GM06990 (cell line): Measurements from ENCODE around the gene ADORA2B.

Source experiments
- DNase-seq: peaks from one replicate; pipeline ENCODE4 v3.0.0-alpha.2; 2011; ENCODE audit not compliant: insufficient read length; ENCODE audit errors: extremely low read depth
- H3K27me3 ChIP-seq: replicated peaks from 2 replicates; pipeline ENCODE4 v1.6.0; 2011; ENCODE audit warnings: low read length; ENCODE audit not compliant: control insufficient read depth, insufficient read depth
- H3K36me3 ChIP-seq: 2 replicates; pipeline ENCODE4 v1.5.1; 2011; ENCODE audit warnings: low read length; ENCODE audit not compliant: control insufficient read depth, insufficient read depth
- H3K4me3 ChIP-seq: replicated peaks from 2 replicates; pipeline ENCODE4 v1.5.1; 2011; ENCODE audit warnings: low read depth, mild to moderate bottlenecking, control low read depth, low read length
- TF ChIP-seq, protein P1 (sequence below): IDR thresholded peaks from 2 replicates; pipeline ENCODE4 v1.5.1; 2011; ENCODE audit warnings: low read length, control low read depth, mild to moderate bottlenecking, inconsistent platforms; ENCODE audit not compliant: insufficient read depth, poor library complexity, severe bottlenecking

The ADORA2B gene

DNA sequence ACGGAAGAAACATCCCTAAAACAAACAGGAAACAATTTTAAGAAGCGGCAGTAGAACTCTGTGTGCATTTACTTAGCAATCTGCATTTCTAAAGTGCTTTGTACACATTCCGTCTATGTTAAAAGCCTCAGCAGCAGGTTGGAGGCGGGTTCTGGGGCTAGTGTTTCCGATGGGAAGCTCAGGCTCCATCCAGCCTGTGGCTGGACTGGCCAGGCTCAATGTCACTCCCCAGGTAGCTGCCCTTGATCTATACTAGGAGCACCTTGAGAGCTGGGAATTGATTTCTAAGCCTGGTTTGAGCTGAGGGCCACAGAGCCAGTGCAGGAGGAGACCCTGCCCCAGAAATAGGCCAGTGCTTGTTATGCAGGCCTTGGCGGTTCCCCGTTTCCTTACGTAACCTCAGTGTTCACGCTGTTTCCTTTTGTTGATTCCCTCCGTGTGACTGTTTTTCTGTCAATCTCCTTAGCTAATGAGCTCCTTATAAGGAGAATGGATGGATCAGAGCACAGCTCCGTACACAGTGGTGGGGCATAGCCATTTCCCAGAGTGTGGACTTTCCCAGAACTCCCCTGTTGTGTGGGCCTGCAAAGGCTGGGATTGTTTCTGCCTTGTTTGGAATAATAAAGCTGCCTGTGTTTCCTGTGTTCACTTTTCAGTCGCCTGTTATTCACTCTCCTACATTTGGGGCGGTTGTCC, 21.4 kb downstream of the ADORA2B start:
- no peak overlapping the region for H3K4me3 ChIP-seq

DNA sequence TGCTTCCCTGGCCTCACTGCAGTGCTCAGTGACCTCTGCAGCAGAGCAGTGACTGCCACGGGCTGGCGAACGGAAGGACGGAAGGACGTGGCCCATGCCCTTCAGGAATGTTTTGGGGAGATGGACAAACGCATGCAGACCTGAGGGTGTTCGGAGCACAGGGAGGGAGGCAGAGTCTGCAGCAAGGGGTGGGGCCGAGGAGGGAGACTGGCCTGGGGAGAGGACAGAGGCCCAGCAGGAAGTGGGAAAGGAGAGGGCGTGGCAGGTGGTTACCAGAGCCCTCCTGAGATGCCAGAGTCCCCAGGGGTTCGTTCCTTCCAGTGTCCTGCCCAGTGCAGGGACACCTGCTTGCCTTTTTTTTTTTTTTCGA, 21.9 kb downstream of the ADORA2B start:
- no peak for DNase-seq
- no peak overlapping the region for H3K4me3 ChIP-seq
- no peaks in the 10 kb centered on the region; the same call in none of the 2 replicates for H3K27me3 ChIP-seq
- H3K36me3 ChIP-seq = no peaks in the 10 kb centered on the region
- TF ChIP-seq, protein P1, sequence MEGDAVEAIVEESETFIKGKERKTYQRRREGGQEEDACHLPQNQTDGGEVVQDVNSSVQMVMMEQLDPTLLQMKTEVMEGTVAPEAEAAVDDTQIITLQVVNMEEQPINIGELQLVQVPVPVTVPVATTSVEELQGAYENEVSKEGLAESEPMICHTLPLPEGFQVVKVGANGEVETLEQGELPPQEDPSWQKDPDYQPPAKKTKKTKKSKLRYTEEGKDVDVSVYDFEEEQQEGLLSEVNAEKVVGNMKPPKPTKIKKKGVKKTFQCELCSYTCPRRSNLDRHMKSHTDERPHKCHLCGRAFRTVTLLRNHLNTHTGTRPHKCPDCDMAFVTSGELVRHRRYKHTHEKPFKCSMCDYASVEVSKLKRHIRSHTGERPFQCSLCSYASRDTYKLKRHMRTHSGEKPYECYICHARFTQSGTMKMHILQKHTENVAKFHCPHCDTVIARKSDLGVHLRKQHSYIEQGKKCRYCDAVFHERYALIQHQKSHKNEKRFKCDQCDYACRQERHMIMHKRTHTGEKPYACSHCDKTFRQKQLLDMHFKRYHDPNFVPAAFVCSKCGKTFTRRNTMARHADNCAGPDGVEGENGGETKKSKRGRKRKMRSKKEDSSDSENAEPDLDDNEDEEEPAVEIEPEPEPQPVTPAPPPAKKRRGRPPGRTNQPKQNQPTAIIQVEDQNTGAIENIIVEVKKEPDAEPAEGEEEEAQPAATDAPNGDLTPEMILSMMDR = no peak

More for the DNA sequence above, 21.4 kb downstream of the ADORA2B start:
- TF ChIP-seq, protein P1 = no peak
- H3K36me3 ChIP-seq = no peaks in the 10 kb centered on the region
- H3K27me3 ChIP-seq = no peaks in the 10 kb centered on the region; the same call in none of the 2 replicates
- no peak for DNase-seq

DNA sequence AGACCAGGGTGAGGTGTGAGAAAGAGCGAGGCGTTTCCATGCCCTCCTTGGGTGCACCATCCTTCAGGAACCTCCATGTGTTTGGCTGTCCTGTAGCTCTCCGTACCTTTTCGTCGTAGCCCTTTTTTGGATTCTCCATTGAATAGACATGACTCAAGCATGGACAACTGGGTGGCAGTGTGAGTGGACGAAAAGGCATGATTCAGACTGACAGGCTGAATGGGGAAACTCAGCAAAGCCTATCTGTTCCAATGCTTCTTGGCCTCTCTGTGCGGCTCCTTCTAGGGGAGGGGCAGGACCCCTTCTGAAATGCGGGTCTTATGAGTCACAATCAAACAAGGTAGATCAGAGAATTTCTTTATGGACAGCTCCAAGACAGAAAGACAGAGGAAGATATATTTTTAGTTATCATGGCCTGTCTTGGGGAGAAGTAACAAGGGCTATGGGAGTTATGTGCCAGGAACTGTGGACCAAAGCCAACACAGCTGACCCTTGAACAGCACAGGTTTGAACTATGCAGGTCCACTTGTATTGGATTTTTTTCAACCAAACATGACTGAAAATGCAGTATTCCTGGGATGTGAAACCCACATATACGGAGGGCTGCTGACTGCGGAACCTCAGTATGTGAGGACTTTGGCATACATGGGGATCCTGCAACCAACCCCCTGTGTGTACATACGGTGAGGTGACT, 22.9 kb downstream of the ADORA2B start:
- DNase-seq = no peak
- Histone ChIP-seq H3K4me3 (no peak overlapping the region), H3K36me3 (no peaks in the 10 kb centered on the region), H3K27me3 (no peaks in the 10 kb centered on the region; the same call in none of the 2 replicates)
- TF ChIP-seq, protein P1 = no peak

DNA sequence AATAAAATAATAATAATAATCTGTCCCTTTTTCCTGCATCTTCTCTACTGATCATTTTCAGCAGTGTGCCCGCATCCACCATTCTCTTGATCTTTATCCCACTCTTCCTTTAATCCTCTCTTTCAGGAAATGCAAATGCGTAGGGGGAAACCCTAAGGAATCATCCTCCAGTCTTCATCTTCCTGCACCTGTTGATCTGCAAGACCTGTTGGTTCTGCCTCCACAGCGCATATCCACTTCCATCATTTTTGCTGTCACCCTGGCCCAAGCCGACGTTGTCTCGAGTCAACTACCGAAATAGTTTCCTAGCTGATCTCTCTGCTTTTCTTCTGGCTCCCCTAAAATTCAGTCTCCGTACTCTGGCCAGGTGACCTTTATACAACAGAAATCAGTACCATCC, 24.5 kb downstream of the ADORA2B start:
- no peaks in the 10 kb centered on the region; the same call in none of the 2 replicates for H3K27me3 ChIP-seq
- H3K36me3 ChIP-seq = no peaks in the 10 kb centered on the region
- DNase-seq = no peak
- no peak overlapping the region for H3K4me3 ChIP-seq
- TF ChIP-seq, protein P1 = no peak

DNA sequence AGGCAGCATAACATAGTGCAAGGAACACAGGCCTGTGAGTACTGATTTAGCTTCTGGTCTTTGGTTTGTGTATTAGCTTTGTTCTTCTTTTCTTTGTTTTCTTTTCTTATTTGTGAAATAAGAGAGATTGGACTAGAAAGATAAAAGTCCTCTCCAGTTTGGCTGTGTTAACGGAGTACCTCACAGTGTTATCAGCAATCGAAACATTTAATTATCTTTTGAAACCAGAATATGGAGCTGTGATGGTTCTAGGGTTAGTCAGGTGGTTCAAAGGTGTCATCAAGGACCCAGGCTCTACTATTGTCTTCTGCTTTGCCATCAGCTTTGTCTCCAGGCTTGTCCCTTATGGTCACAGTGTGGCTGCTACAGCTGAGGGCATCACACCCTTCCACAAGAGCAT, 25.6 kb downstream of the ADORA2B start:
- TF ChIP-seq, protein P1 = no peak
- Histone ChIP-seq H3K36me3 (no peaks in the 10 kb centered on the region), H3K27me3 (no peaks in the 10 kb centered on the region; the same call in none of the 2 replicates), H3K4me3 (no peak overlapping the region)
- DNase-seq = no peak
